Parathyroid adenoma (tissue), 2 donors: Measurements from ENCODE around the gene ZNF112.
"Not testable (repeated sequence)": the region's sequence is repeated elsewhere in the genome, so short reads cannot be mapped to it uniquely, and the experiment has no call there.

Source experiments
- H2AFZ ChIP-seq: fragments of 300-600 bp; sonication (generic); one replicate; pipeline ENCODE4 v1.7.0; 2017; ENCODE audit warnings: antibody characterized with exemption, mild to moderate bottlenecking
- H3K27ac ChIP-seq: fragments of 300-600 bp; sonication (generic); one replicate; pipeline ENCODE4 v1.7.0; 2017
- H3K27me3 ChIP-seq: fragments of 300-600 bp; sonication (generic); one replicate; pipeline ENCODE4 v1.7.0; 2017; ENCODE audit warnings: low read length; ENCODE audit not compliant: control insufficient read depth, insufficient read depth
- H3K36me3 ChIP-seq: fragments of 300-600 bp; sonication (generic); one replicate; pipeline ENCODE4 v1.7.0; 2017; ENCODE audit warnings: low read length; ENCODE audit not compliant: control insufficient read depth, insufficient read depth
- H3K4me1 ChIP-seq: fragments of 300-600 bp; sonication (generic); one replicate; pipeline ENCODE4 v1.7.0; 2017; ENCODE audit warnings: control low read depth
- H3K4me2 ChIP-seq: fragments of 300-600 bp; sonication (generic); one replicate; pipeline ENCODE4 v1.7.0; 2017; ENCODE audit warnings: low read length
- H3K4me3 ChIP-seq: fragments of 300-600 bp; sonication (generic); one replicate; pipeline ENCODE4 v1.7.0; 2017; ENCODE audit warnings: low read depth, low read length
- H3K79me2 ChIP-seq: fragments of 300-600 bp; sonication (generic); one replicate; pipeline ENCODE4 v1.7.0; 2017; ENCODE audit warnings: control low read depth
- H3K9ac ChIP-seq: fragments of 300-600 bp; sonication (generic); one replicate; pipeline ENCODE4 v1.7.0; 2017; ENCODE audit warnings: mild to moderate bottlenecking
- H3K9me3 ChIP-seq: fragments of 300-600 bp; sonication (generic); one replicate; pipeline ENCODE4 v1.7.0; 2017; ENCODE audit warnings: low read length; ENCODE audit not compliant: control insufficient read depth
- TF ChIP-seq, protein P1 (sequence below): fragments of 300-600 bp; sonication (generic); IDR thresholded peaks from one replicate; pipeline ENCODE4 v1.7.0; 2017; ENCODE audit warnings: antibody characterized with exemption, mild to moderate bottlenecking
- donor health status: primary hyperparathyroidism.

ZNF112 gene

DNA sequence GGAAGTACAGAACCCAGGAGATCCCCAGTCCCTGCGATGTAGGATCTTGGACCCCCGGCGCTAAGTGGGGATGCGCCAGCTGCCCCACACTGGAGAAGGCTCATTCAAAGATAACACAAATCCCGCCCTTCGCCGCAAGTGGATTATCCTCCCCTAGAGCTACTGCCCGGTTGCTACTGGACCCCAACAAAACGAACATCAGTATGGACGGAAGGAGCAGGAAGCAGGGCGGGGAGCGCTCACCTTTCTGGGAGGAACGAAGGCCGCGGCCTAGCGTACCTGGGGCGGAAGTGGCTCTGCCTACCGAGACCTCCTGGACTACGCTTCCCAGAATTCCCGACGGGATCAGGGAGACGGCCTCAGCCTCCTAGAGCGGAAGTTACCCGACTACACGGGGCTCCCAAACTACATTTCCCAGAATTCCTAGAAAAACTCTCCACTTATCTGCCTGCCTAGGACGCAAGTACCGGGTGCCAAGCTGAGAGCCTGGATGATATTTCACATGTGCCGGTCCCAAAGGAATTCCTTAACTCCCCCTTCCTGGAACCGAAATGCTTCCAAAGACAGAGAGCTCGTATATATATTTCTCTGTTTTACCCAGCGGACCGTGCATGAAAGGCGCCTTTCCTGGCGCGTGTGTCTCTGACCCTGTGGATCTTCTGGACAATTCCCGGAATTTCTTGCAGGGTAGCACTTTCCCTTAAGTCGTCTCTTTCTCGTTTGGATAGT lies at the start of gene ZNF112:
Gene ZNF112 (minus strand): TSS at position 298 of the 729 bp plus-strand sequence. CDS start 16,141 bp downstream, outside the sequence.
- TF ChIP-seq, protein P1, sequence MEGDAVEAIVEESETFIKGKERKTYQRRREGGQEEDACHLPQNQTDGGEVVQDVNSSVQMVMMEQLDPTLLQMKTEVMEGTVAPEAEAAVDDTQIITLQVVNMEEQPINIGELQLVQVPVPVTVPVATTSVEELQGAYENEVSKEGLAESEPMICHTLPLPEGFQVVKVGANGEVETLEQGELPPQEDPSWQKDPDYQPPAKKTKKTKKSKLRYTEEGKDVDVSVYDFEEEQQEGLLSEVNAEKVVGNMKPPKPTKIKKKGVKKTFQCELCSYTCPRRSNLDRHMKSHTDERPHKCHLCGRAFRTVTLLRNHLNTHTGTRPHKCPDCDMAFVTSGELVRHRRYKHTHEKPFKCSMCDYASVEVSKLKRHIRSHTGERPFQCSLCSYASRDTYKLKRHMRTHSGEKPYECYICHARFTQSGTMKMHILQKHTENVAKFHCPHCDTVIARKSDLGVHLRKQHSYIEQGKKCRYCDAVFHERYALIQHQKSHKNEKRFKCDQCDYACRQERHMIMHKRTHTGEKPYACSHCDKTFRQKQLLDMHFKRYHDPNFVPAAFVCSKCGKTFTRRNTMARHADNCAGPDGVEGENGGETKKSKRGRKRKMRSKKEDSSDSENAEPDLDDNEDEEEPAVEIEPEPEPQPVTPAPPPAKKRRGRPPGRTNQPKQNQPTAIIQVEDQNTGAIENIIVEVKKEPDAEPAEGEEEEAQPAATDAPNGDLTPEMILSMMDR = no peak
- H3K27ac ChIP-seq = peak within 1 kb of the TSS; percentile 50
- H3K79me2 ChIP-seq = no peaks in the 10 kb centered on the region
- H3K36me3 ChIP-seq = no peaks in the 10 kb centered on the region
- H3K9ac ChIP-seq = peak within 1 kb of the TSS; percentile 16
- H3K27me3 ChIP-seq = no peaks in the 10 kb centered on the region
- peak within 1 kb of the TSS; percentile 88 for H2AFZ ChIP-seq
- peak within 1 kb of the TSS; percentile 98 for H3K4me2 ChIP-seq
- H3K4me3 ChIP-seq = peak within 1 kb of the TSS; percentile 90
- H3K4me1 ChIP-seq = no peaks in the 10 kb centered on the region
- H3K9me3 ChIP-seq = no peaks in the 10 kb centered on the region

DNA sequence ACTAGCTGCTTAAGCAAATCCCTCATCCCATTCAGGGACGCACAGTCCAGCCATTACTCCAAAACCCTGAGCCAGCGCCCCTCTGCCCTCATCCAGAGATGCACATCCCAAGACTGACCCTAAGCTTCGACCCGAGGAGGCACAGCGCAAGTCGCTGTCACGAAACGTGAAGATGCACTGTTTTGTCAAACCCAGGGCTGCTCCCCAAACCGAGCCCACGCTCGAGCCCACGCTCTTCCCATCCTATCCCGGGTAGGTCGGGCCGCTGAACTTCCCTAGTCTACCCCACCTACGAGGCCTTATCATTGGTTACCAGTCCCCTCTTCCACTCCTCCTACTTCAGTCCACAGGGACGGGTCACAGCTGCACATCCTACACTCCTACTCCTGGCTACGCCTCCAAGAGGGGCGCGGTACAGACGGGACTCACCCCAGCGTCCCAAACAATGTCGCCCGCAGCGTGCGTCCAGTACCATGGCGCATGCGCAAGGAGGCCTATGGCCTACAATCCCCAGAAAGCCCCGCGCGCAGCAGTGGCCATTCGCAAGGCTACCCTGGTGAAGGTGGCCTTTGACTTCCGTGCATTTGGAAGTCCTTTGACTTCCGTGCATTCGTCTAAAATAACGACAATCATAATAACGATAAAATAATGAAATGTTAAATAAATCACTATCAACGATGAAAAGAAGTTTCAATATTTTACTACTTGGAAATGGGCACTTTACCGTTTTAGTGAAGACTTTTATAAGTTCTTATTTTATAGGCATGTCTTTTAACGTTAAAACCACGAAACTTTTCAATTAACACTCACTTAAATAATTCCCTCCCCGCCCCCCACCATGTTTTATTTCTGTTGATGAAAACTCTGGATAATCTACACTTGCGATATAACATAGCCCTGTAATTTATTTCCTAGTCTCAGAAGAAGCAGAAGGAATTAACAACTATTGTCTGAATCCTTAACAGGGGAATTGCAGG lies 44.9 kb upstream of the ZNF112 start, which contains the start of gene ZNF285:
Gene ZNF285 (minus strand): TSS at position 470 of the 977 bp plus-strand sequence. CDS start 4,395 bp downstream, outside the sequence.
- H3K9ac ChIP-seq = no peak within 1 kb of the TSS
- TF ChIP-seq, protein P1 = no peak
- no peak within 1 kb of the TSS for H2AFZ ChIP-seq
- H3K36me3 ChIP-seq = peaks cover 4% of the 10 kb centered on the region
- no peaks in the 10 kb centered on the region for H3K4me1 ChIP-seq
- H3K27ac ChIP-seq = no peak within 1 kb of the TSS
- H3K79me2 ChIP-seq = no peaks in the 10 kb centered on the region
- H3K4me3 ChIP-seq = peak within 1 kb of the TSS; percentile 72
- peaks cover 4% of the 10 kb centered on the region for H3K9me3 ChIP-seq
- H3K27me3 ChIP-seq = no peaks in the 10 kb centered on the region
- H3K4me2 ChIP-seq = peak within 1 kb of the TSS; percentile 66

DNA sequence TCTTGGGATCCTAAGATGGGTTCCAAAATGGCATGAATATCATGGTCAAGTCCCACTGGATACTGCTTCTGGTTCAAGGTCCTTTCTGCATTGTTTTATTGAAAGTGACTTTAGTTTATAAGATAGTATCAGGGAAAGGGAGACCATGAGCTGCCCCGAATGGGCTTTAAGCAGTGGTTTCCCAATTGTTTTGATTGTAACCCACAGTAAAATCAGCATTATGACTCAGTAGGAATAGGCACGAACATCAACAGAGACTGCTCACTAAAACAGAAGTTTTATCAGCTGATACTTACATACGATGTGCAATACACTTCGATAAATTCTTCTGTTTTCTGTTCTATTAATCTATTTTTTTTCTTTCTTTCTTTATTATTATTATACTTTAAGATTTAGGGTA lies 32.8 kb upstream of the ZNF112 start:
- H3K79me2 ChIP-seq, H3K27ac ChIP-seq, H3K9me3 ChIP-seq, H3K9ac ChIP-seq, H3K4me1 ChIP-seq, H2AFZ ChIP-seq, H3K4me3 ChIP-seq, H3K4me2 ChIP-seq, H3K36me3 ChIP-seq, H3K27me3 ChIP-seq: not testable (repeated sequence)

DNA sequence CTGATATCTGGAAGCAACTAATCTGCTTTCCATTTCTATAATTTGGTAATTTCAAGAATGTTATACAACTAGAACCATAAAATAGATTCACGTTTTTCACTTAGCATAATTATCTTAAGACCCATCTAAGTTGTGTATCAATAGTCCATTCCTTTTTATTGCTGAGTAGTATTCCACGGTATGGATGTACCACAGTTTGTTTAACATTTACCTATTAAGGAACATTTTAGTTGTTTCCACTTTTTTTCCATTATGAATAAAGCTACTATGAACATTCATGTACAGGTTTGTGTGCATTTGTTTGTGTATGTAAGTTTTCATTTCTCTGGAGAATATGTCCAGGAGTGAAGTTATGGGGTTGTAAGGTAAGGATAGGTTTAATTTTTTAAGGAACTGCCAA lies 18.3 kb upstream of the ZNF112 start:
- Histone ChIP-seq H3K9ac (no peak overlapping the region), H3K9me3 (no peaks in the 10 kb centered on the region), H3K4me2 (no peak overlapping the region), H3K79me2 (no peaks in the 10 kb centered on the region), H3K4me1 (no peaks in the 10 kb centered on the region), H3K4me3 (no peak overlapping the region), H3K36me3 (no peaks in the 10 kb centered on the region), H3K27me3 (no peaks in the 10 kb centered on the region), H2AFZ (no peak overlapping the region), H3K27ac (no peak overlapping the region)
- TF ChIP-seq, protein P1 = no peak
